ENCODE measurements around the gene CDT1.
A peak's percentile ranks its signal among the peaks of the same experiment; 100 is the strongest.

CDT1 gene

DNA sequence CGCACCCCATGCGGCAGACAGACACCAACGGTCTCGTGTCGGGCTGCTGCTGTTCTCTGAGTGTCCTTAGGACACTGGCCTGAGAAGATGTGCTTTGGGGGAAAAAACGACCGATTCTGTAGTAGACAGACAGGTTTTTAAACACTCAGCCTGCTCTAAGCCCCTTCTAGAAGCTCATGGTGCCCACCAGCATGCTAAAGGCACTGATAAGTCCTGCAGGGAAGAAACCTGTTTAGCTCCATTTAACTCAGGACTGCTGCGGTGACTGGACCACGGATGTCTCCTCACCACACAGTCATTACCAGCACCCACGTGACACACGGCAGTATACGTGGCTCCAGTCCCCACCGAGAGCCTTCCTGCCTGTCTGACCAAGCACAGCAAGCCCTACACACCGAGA is 27.2 kb downstream of the CDT1 start:
- Histone ChIP-seq H4K20me1 (peaks cover 0 to 56% (median 2%) of the 10 kb centered on the region in 11 experiments; a peak in 13 of 22 replicates), H3K27me3 (peaks cover 3 to 11% (median 8%) of the 10 kb centered on the region in 11 experiments; a peak in 20 of 22 replicates), H3K36me3 (peaks cover 14 to 74% (median 36%) of the 10 kb centered on the region in 11 experiments; a peak in 19 of 22 replicates), H3K4me3 (no peak overlapping the region), H3K4me1 (peaks cover 0 to 34% (median 24%) of the 10 kb centered on the region in 10 experiments; a peak in 16 of 20 replicates), H3K4me2 (no peak overlapping the region), H3K9ac (no peak overlapping the region), H3K9me3 (replicated peaks in 1 of 11) (no peaks in the 10 kb centered on the region), H3K27ac (no peak overlapping the region)
- no peak for TF ChIP-seq Cebpa-rat (IDR thresholded peaks at IDR 0.05)

DNA sequence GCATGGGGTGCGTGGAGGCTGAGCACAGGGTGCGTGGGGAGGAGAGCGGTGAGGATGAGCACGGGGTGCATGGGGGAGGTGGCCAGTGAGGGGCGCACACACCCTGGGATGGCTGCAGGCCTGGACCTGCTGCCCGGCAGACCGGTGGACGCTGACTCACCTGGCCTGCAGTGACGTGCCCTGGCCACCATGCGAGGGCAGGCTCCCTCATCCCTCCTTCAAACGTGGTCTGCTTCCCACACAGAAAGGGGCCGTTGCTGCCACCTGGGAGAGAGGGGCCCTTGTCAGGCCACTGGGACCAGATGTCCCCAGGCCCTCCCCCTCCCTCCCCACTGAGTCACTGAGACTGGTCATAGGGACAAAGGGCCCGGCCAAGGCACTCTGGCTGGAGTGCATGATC is 28.2 kb downstream of the CDT1 start:
- Histone ChIP-seq H3K4me2 (no peak overlapping the region), H3K27ac (no peak overlapping the region), H3K4me1 (peaks cover 0 to 44% (median 34%) of the 10 kb centered on the region in 10 experiments; a peak in 18 of 20 replicates), H3K9me3 (replicated peaks in 1 of 11) (no peaks in the 10 kb centered on the region), H3K9ac (no peak overlapping the region), H3K4me3 (no peak overlapping the region), H3K27me3 (peaks cover 10 to 17% (median 14%) of the 10 kb centered on the region in 11 experiments; a peak in 20 of 22 replicates), H4K20me1 (peaks cover 0 to 55% (median 12%) of the 10 kb centered on the region in 11 experiments; a peak in 15 of 22 replicates), H3K36me3 (peaks cover 14 to 70% (median 36%) of the 10 kb centered on the region in 11 experiments; a peak in 19 of 22 replicates)
- no peak for TF ChIP-seq Cebpa-rat (IDR thresholded peaks at IDR 0.05)

DNA sequence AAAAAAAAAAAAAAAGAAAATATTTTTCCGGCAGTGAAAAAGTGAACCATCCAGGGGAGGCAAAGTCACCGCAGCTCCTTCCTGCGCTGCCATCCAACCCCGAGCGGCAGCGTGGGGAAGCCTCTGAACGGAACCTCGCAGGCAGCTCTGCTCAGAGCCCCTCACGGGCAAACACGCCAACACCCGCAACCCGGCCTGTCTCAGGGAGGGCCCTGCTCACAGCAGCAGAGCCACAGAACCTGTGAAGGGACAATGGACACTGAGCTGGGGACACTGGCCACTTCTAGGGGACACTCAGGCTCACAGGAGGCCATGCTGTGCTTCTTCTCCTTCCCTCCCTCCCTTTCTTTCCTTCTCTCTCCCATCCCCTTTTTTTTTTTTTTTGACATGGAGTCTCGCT is 29.5 kb downstream of the CDT1 start:
- Histone ChIP-seq H3K36me3 (peaks cover 14 to 59% (median 25%) of the 10 kb centered on the region in 11 experiments; a peak in 19 of 22 replicates), H3K4me2 (peak overlapping the region in 7 of 11 experiments; percentile 44 to 61 (median 56); a peak in 13 of 22 replicates), H3K9me3 (replicated peaks in 1 of 11) (no peaks in the 10 kb centered on the region), H3K4me1 (peaks cover 11 to 57% (median 47%) of the 10 kb centered on the region in 10 experiments), H3K9ac (peak overlapping the region in 1 of 11 experiments; percentile 13; a peak in 1 of 22 replicates), H4K20me1 (peaks cover 0 to 57% (median 20%) of the 10 kb centered on the region in 11 experiments; a peak in 16 of 22 replicates), H3K27me3 (peaks cover 10 to 20% (median 15%) of the 10 kb centered on the region in 11 experiments; a peak in 20 of 22 replicates), H3K4me3 (no peak overlapping the region), H3K27ac (no peak overlapping the region; a peak in 1 of 22 replicates)
- TF ChIP-seq Cebpa-rat (IDR thresholded peaks at IDR 0.05), result no peak

DNA sequence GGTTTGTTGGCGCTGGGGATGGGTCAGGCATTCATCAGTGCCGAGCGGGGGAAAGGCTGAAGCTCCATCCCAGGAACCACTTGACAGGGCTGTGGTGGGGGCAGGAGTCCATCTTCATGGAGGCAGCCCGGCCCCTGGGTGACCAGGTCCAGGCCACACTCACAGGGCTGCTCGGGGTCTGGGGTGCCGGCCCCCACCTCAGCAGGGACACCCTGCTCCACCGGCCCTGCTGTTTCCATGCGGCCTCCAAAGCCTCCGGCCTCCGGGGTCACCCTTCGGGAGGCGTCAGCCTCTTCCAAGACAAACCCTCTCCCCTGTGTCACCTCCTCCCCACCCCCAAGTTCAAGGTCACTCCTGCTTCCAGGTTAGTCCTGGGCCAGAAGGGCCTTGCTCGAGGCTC is 31.1 kb downstream of the CDT1 start:
- Histone ChIP-seq H3K36me3 (peaks cover 8 to 60% (median 29%) of the 10 kb centered on the region in 11 experiments; a peak in 19 of 22 replicates), H3K4me2 (no peak overlapping the region), H3K4me1 (peaks cover 27 to 73% (median 62%) of the 10 kb centered on the region in 10 experiments), H3K9me3 (replicated peaks in 1 of 11) (no peaks in the 10 kb centered on the region), H3K27ac (no peak overlapping the region), H4K20me1 (peaks cover 0 to 56% (median 20%) of the 10 kb centered on the region in 11 experiments; a peak in 15 of 22 replicates), H3K4me3 (no peak overlapping the region), H3K27me3 (peaks cover 10 to 20% (median 15%) of the 10 kb centered on the region in 11 experiments; a peak in 20 of 22 replicates), H3K9ac (no peak overlapping the region)
- no peak for TF ChIP-seq Cebpa-rat (IDR thresholded peaks at IDR 0.05)

DNA sequence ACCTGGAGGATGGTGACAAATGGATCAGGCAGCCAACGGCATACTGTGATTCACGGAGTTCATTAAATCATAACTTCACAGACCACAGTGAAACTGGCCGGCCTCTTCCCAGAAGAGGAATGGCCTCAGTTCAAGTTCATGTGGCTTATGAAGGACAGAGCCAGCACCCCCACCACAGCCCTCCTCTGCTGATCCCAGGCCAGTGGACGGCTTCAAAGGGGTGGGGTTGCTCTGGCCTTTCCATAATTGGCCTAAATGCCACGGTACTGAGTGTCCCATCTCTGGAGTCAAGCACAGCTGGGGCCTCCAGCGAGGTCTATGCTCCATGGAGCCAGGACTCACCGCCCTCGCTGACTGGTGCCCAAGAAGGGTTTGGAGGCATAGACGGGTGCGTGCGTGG is 31.8 kb downstream of the CDT1 start:
- peaks cover 10 to 20% (median 15%) of the 10 kb centered on the region in 11 experiments; a peak in 20 of 22 replicates for H3K27me3 ChIP-seq
- H3K4me3 ChIP-seq, result no peak overlapping the region
- H3K9me3 ChIP-seq (replicated peaks in 1 of 11), result no peaks in the 10 kb centered on the region
- H3K27ac ChIP-seq, result no peak overlapping the region
- H3K9ac ChIP-seq, result no peak overlapping the region
- H3K4me1 ChIP-seq, result peaks cover 34 to 80% (median 70%) of the 10 kb centered on the region in 10 experiments
- H3K4me2 ChIP-seq, result peak overlapping the region in 8 of 11 experiments; percentile 21 to 92 (median 54); a peak in 13 of 22 replicates
- H4K20me1 ChIP-seq, result peaks cover 0 to 63% (median 27%) of the 10 kb centered on the region in 11 experiments; a peak in 15 of 22 replicates
- no peak for TF ChIP-seq Cebpa-rat (IDR thresholded peaks at IDR 0.05)
- peaks cover 8 to 57% (median 28%) of the 10 kb centered on the region in 11 experiments; a peak in 19 of 22 replicates for H3K36me3 ChIP-seq

DNA sequence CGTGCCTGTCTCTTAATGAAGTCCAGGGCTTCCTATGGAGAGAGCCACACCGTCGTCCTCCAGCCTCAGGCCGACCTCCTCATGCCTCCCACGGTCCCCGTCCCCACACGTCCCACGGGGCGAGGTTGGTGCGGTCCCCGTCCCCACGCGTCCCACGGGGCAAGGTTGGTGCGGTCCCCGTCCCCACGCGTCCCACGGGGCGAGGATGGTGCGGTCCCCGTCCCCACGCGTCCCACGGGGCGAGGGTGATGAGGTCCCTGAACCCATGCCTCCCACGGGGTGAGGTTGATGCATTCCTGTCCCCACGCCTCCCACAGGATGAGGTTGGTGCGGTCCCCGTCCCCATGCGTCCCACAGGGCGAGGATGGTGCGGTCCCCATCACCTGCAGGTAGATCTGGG is 32.2 kb downstream of the CDT1 start:
- H3K27ac ChIP-seq, result no peak overlapping the region
- H3K4me2 ChIP-seq, result peak overlapping the region in 8 of 11 experiments; percentile 21 to 92 (median 54); a peak in 14 of 22 replicates
- H3K9ac ChIP-seq, result no peak overlapping the region
- H3K27me3 ChIP-seq, result peaks cover 10 to 20% (median 15%) of the 10 kb centered on the region in 11 experiments; a peak in 20 of 22 replicates
- H3K4me1 ChIP-seq, result peaks cover 38 to 84% (median 74%) of the 10 kb centered on the region in 10 experiments
- peaks cover 3 to 67% (median 30%) of the 10 kb centered on the region in 11 experiments; a peak in 16 of 22 replicates for H4K20me1 ChIP-seq
- H3K9me3 ChIP-seq (replicated peaks in 1 of 11), result no peaks in the 10 kb centered on the region
- TF ChIP-seq Cebpa-rat (IDR thresholded peaks at IDR 0.05), result no peak
- peaks cover 8 to 54% (median 28%) of the 10 kb centered on the region in 11 experiments; a peak in 19 of 22 replicates for H3K36me3 ChIP-seq
- H3K4me3 ChIP-seq, result no peak overlapping the region

DNA sequence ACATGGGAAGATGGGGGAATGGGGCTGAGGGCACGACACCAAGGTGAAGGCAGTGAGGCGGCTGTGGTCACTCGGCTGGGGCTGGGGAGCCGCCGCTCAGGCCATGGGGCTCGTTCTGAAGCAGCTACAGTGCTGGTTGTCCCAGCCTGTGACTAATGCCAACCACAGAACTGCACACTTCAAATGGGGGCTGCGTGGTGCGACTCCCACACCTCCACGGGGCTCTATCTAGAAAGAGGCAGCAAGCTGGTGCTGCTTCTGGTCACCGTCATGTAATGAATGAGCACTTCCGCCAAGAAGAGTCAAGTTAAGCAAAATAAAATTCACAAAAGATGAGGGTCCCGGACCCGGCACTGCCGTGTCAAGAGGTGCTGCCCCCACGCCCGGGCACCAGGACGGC is 33.2 kb downstream of the CDT1 start:
- H3K4me3 ChIP-seq, result no peak overlapping the region
- H3K9me3 ChIP-seq (replicated peaks in 1 of 11), result no peaks in the 10 kb centered on the region
- no peak for TF ChIP-seq Cebpa-rat (IDR thresholded peaks at IDR 0.05)
- peak overlapping the region in 8 of 11 experiments; percentile 31 to 78 (median 63); a peak in 11 of 22 replicates for H3K9ac ChIP-seq
- peak overlapping the region in 10 of 11 experiments; percentile 68 to 97 (median 92); a peak in 20 of 22 replicates for H3K4me2 ChIP-seq
- H3K4me1 ChIP-seq, result peaks cover 48 to 94% (median 84%) of the 10 kb centered on the region in 10 experiments
- H3K36me3 ChIP-seq, result peaks cover 8 to 54% (median 28%) of the 10 kb centered on the region in 11 experiments; a peak in 19 of 22 replicates
- peaks cover 10 to 20% (median 15%) of the 10 kb centered on the region in 11 experiments; a peak in 20 of 22 replicates for H3K27me3 ChIP-seq
- H3K27ac ChIP-seq, result peak overlapping the region in 2 of 11 experiments; percentile 84 to 86; a peak in 2 of 22 replicates
- peaks cover 7 to 77% (median 39%) of the 10 kb centered on the region in 11 experiments; a peak in 17 of 22 replicates for H4K20me1 ChIP-seq

DNA sequence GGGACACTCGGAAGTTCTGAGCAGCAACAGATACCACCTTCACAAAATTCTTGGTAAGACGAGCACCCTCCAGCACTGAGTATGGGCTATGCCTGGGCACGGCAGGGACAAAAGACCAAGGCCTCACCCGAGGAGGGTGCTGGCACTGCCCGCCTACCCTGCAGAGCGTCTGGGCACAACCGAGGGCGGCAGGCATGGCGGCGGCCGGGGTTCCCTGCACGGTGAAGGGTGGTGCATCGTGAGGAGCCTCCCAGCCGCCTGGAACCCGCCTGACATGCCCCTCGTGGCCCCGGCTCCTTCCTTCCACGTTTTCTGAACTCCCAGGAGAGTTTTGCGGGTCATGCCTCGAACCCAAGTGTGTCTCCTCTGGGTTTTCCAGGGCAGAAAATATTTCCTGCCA is 34.2 kb downstream of the CDT1 start:
- H4K20me1 ChIP-seq, result peaks cover 17 to 87% (median 49%) of the 10 kb centered on the region in 11 experiments; a peak in 18 of 22 replicates
- 0 out of 20 replicates have a peak overlapping the region, but pooled peaks of 1 of the 10 experiments have one; percentile 10 for H3K4me3 ChIP-seq
- H3K36me3 ChIP-seq, result peaks cover 8 to 56% (median 32%) of the 10 kb centered on the region in 11 experiments; a peak in 19 of 22 replicates
- H3K4me2 ChIP-seq, result peak overlapping the region; percentile 68 to 97 (median 92)
- no peaks in the 10 kb centered on the region for H3K9me3 ChIP-seq (replicated peaks in 1 of 11)
- H3K27me3 ChIP-seq, result peaks cover 10 to 20% (median 15%) of the 10 kb centered on the region in 11 experiments; a peak in 20 of 22 replicates
- peak overlapping the region in 9 of 11 experiments; percentile 10 to 88 (median 84); a peak in 16 of 22 replicates for H3K27ac ChIP-seq
- peaks cover 51 to 94% (median 85%) of the 10 kb centered on the region in 10 experiments for H3K4me1 ChIP-seq
- peak overlapping the region; percentile 10 to 80 (median 54); a peak in 18 of 22 replicates for H3K9ac ChIP-seq
- TF ChIP-seq Cebpa-rat (IDR thresholded peaks at IDR 0.05), result no peak

Data from BLaER1 treated with 17β-estradiol and CSF1 and Interleukin-3, amounts not matched to agents 10 nM and 100 nM (cell line).